SK-N-SH (cell line): ENCODE measurements around the gene HOXC10. TPM values are rescaled to one million over a fixed set of nuclear protein-coding genes. Genes with fewer than 3 reads are reported as not detected.

Experiments used
- CTCF ChIA-PET: fragments of 300-600, 350-600 bp; formaldehyde crosslinking; extraction: SDS; loops from one replicate; lab custom pipeline; 2021; lab: Yijun Ruan, JAX
- POLR2A ChIA-PET: fragments of 350-600 bp; sonication (Branson Sonifier 250); formaldehyde crosslinking; extraction: SDS; loops from one replicate; lab custom pipeline; 2020; ENCODE audit warnings: antibody characterized with exemption, inconsistent platforms; lab: Yijun Ruan, JAX
- DNase-seq: peaks from one replicate; pipeline ENCODE4 v3.0.0; 2012
- H2AFZ ChIP-seq: fragments of 200-600 bp; sonication (generic); 2 replicates; pipeline ENCODE4 v1.8.1; 2016; ENCODE audit warnings: antibody characterized with exemption, mild to moderate bottlenecking, low read depth
- H3F3A ChIP-seq: fragments of 200-600 bp; sonication (generic); replicated peaks from 2 replicates; pipeline ENCODE3; 2016; ENCODE audit warnings: antibody characterized with exemption, mild to moderate bottlenecking; ENCODE audit not compliant: insufficient read depth
- H3K27ac ChIP-seq, 2 experiments: fragments of 200-500 bp in 1 of 2; fragments of 200-600 bp in 1 of 2; sonication (Bioruptor generic) in 1 of 2; sonication (generic), shearing (Covaris generic) in 1 of 2; 2 replicates each; pipeline versions ENCODE4 v1.5.1 to v1.6.1; 2014 to 2016; ENCODE audit warnings: low read depth in 2 of 2, inconsistent platforms in 1 of 2, low read length in 1 of 2, mild to moderate bottlenecking in 1 of 2, mixed read lengths in 1 of 2
- H3K27me3 ChIP-seq: fragments of 200-600 bp; sonication (generic), shearing (Covaris generic); 2 replicates; pipeline ENCODE4 v1.6.1; 2016; ENCODE audit warnings: mixed run types; ENCODE audit not compliant: insufficient read depth
- H3K36me3 ChIP-seq, 2 experiments: fragments of 200-500 bp in 1 of 2; fragments of 200-600 bp in 1 of 2; sonication (Bioruptor generic) in 1 of 2; sonication (generic) in 1 of 2; replicated peaks in 1 of 2; 2 replicates each; pipeline versions ENCODE3 to v1.5.1; 2014 to 2016; ENCODE audit warnings: low read length in 1 of 2, mild to moderate bottlenecking in 1 of 2; ENCODE audit not compliant: insufficient read depth in 2 of 2, control insufficient read depth in 1 of 2
- H3K4me1 ChIP-seq, 2 experiments: fragments of 200-500 bp in 1 of 2; fragments of 200-600 bp in 1 of 2; sonication (Bioruptor generic) in 1 of 2; sonication (generic), shearing (Covaris generic) in 1 of 2; 2 replicates each; pipeline versions ENCODE4 v1.5.1 to v1.6.1; 2014 to 2016; ENCODE audit warnings: low read depth in 1 of 2, low read length in 1 of 2, mixed run types in 1 of 2; ENCODE audit not compliant: insufficient read depth in 2 of 2, control insufficient read depth in 1 of 2
- H3K4me2 ChIP-seq: fragments of 200-600 bp; sonication (generic), shearing (Covaris generic); 2 replicates; pipeline ENCODE4 v1.6.1; 2017; ENCODE audit warnings: mixed run types
- H3K4me3 ChIP-seq, 2 experiments: fragments of 200-500 bp in 1 of 2; fragments of 200-600 bp in 1 of 2; sonication (Bioruptor generic) in 1 of 2; sonication (generic), shearing (Covaris generic) in 1 of 2; 2 replicates each; pipeline versions ENCODE4 v1.5.1 to v1.8.1; 2014 to 2016; ENCODE audit warnings: low read depth in 2 of 2, inconsistent platforms in 1 of 2, low read length in 1 of 2, mild to moderate bottlenecking in 1 of 2, mixed read lengths in 1 of 2, moderate library complexity in 1 of 2
- H3K79me2 ChIP-seq: fragments of 200-600 bp; sonication (generic); 2 replicates; pipeline ENCODE4 v1.8.1; 2017; ENCODE audit warnings: mild to moderate bottlenecking; ENCODE audit not compliant: insufficient read depth
- H3K9ac ChIP-seq: fragments of 200-600 bp; sonication (generic); 2 replicates; pipeline ENCODE4 v1.6.1; 2017; ENCODE audit warnings: mixed run types
- H3K9me2 ChIP-seq: fragments of 200-600 bp; sonication (generic); 2 replicates; pipeline ENCODE4 v1.6.1; 2017; ENCODE audit warnings: mixed run types
- H3K9me3 ChIP-seq: fragments of 200-600 bp; sonication (generic); 2 replicates; pipeline ENCODE4 v1.6.1; 2017; ENCODE audit warnings: mixed run types, mild to moderate bottlenecking, moderate library complexity
- H4K20me1 ChIP-seq: fragments of 200-600 bp; sonication (generic); 2 replicates; pipeline ENCODE4 v1.6.1; 2017; ENCODE audit warnings: mild to moderate bottlenecking, mixed run types; ENCODE audit not compliant: insufficient read depth
- CHD2 ChIP-seq: fragments of 150-350 bp; IDR thresholded peaks from 2 replicates; pipeline ENCODE4 v1.6.1; 2018; ENCODE audit warnings: low read length; ENCODE audit not compliant: partially characterized antibody
- CTCF ChIP-seq: fragments of 200-600 bp; sonication (generic); IDR thresholded peaks from 2 replicates; pipeline ENCODE4 v1.6.1; 2017; ENCODE audit warnings: antibody characterized with exemption, mild to moderate bottlenecking, moderate library complexity
- EZH2phosphoT487 ChIP-seq: fragments of 200-600 bp; sonication (generic); IDR thresholded peaks from 2 replicates; pipeline ENCODE4 v1.6.1; 2017; ENCODE audit warnings: low read depth, mixed run types, mild to moderate bottlenecking, antibody characterized with exemption, moderate library complexity, borderline replicate concordance
- MAX ChIP-seq: IDR thresholded peaks from 2 replicates; pipeline ENCODE4 v1.4.0; 2012; ENCODE audit warnings: low read depth
- WGBS: methylation state at CpG from one replicate; pipeline ENCODE4 v1.1.6; 2017; ENCODE audit warnings: low lambda C conversion rate; 5-methylcytosine and 5-hydroxymethylcytosine counted together
- polyA plus RNA-seq, 3 experiments: library from polyadenylated mRNA; depleted of rRNA; stranded (reverse); fragments of >200 nt; gene quantifications; 2 replicates each; pipeline ENCODE4 v1.2.3, GENCODE V29; 2012

The HOXC10 gene
- polyA plus RNA-seq, 1 of the 3 experiments (the other 2 are of a cell fraction), result 0.03 TPM

DNA sequence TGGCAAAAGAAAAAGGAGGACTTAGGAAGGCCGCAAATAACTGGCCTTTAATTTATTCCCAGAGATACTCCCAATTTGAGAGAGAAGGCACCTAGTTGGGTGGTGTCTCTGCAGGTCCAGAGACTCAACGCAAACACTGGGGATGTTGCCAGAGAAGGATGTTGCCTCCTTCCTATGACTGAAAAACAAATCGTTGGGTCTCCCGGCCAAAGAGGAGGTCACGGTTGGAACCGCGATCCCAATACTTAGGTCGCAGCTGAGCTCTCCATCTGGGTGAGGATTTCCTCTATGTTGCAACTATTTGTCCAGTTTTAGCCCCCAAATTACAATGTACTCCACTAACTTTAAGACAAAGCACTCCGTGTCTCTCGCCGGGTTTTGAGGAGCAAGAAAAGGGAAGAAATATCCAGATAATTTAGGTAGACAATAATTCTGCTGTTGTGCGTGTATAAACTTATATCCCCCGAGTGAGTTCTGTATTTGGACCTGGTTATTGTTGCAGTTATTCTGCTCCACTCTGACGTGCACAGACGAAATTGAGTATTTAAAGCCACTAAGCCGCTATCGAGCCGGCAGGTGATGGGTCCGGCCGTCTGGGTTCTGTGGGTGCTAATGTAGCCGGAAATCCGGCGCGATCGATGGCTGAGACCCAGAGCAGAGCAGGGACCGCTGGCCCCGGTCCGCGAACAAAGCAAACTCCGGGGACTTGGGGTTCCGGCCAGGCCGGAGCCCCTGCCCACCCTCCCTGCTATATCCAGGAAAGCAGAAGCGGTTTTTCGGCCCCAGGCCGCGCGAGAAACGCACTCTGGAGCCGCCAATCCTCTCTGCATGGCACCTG lies 24.5 kb upstream of the HOXC10 start:
- no peaks in the 10 kb centered on the region for H3K36me3 ChIP-seq
- H3K4me1 ChIP-seq, result no peaks in the 10 kb centered on the region; a peak in 1 of 4 replicates
- H3K9ac ChIP-seq, result no peak overlapping the region
- DNase-seq, result no peak
- POLR2A ChIA-PET, result no interaction called here
- peaks cover 8% of the 10 kb centered on the region; the same call in 1 of the 2 replicates for H4K20me1 ChIP-seq
- H2AFZ ChIP-seq, result no peak overlapping the region
- no peak overlapping the region for H3K4me3 ChIP-seq
- WGBS, result 21% methylated on average over 20 of the region's 39 CpGs
- H3F3A ChIP-seq, result no peaks in the 10 kb centered on the region
- CTCF ChIA-PET, result interaction anchor here (0.9 to 1.9 kb wide), 6 partner anchors 8 to 255 kb away, joined by 3 to 11 read pairs (median 3); partner anchors contain the start of gene HOXC10
- no peak overlapping the region for H3K4me2 ChIP-seq
- no peaks in the 10 kb centered on the region for H3K9me3 ChIP-seq
- no peak overlapping the region for H3K27ac ChIP-seq
- no peaks in the 10 kb centered on the region for H3K79me2 ChIP-seq
- peaks cover 98% of the 10 kb centered on the region for H3K27me3 ChIP-seq
- no peaks in the 10 kb centered on the region for H3K9me2 ChIP-seq
- no peak for TF ChIP-seq CHD2
- peak; percentile 87; the same call in 1 of the 2 replicates for TF ChIP-seq EZH2phosphoT487

DNA sequence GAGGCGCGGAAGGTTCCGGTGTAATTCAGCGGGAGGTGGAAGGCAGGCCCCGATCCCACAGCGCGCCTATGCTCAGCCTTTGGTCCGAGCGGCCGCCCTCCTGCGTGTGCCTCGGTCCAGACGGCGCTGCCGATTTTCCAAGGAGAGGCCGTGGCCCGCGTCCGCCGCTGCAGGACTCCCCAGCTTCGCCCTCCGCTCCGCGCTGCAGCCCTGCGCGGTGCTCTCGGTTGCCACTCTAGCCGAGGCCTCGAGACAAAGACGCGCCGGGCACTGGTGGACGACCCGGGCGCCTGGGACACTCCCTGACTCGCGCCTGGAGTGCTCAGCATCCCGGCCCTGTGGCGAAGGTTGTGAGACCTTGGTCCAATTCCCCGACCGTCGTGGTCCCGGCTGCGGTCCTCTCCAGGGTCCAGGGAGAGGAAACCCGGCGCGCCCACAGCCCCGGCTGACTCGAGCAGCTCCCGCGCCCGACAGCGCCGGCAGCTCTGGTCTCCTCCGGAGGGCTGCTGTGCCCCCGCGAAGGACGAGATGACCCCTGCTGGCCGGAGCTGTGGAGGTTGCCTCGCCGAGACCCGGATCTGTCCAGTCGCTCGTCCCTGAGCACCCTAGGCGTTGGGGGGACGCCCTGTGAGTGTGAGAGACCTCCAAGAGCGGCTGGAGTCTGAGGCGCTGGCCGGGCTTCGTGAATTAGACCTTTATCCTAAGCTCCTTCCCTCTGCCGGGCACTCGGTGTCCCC lies 23.8 kb upstream of the HOXC10 start:
- H2AFZ ChIP-seq, result no peak overlapping the region
- CTCF ChIA-PET, result interaction anchor here (0.6 to 1.9 kb wide), 11 partner anchors 9 to 253 kb away, joined by 3 to 11 read pairs (median 3); partner anchors contain the start of genes HOXC10 and HOXC13

More for the DNA sequence above, 23.8 kb upstream of the HOXC10 start:
- 14% methylated on average over 35 of the region's 72 CpGs for WGBS
- H3K9ac ChIP-seq, result no peak overlapping the region
- H3K27ac ChIP-seq, result no peak overlapping the region
- no peak overlapping the region for H3K4me2 ChIP-seq
- H3K9me3 ChIP-seq, result no peaks in the 10 kb centered on the region
- no peaks in the 10 kb centered on the region for H3K9me2 ChIP-seq
- no peaks in the 10 kb centered on the region for H3K36me3 ChIP-seq
- peaks cover 98% of the 10 kb centered on the region for H3K27me3 ChIP-seq
- H4K20me1 ChIP-seq, result peaks cover 12% of the 10 kb centered on the region; the same call in 1 of the 2 replicates
- no peaks in the 10 kb centered on the region for H3F3A ChIP-seq
- no peaks in the 10 kb centered on the region for H3K79me2 ChIP-seq
- no peaks in the 10 kb centered on the region; a peak in 1 of 4 replicates for H3K4me1 ChIP-seq
- TF ChIP-seq CTCF (peak; percentile 18; the same call in 1 of the 2 replicates), MAX (no peak)
- TF ChIP-seq, all 33 proteins: peak for 1
- POLR2A ChIA-PET, result interaction anchor here (1.2 kb wide), 1 partner anchor 9 kb away, joined by 3 read pairs; no protein-coding TSS in a partner anchor
- peak; percentile 80 for DNase-seq
- no peak overlapping the region for H3K4me3 ChIP-seq
